Stimulated activated CD4-positive, alpha-beta T cell treated with anti-CD3 and anti-CD28 coated beads, Interleukin-4, amount 100 ng/mL, for 1 hour (primary cell): Measurements from ENCODE around the gene PPP1R3G.
"Not testable (repeated sequence)": the region's sequence is repeated elsewhere in the genome, so short reads cannot be mapped to it uniquely, and the experiment has no call there.

ENCODE experiments used
- DNase-seq: peaks from one replicate; pipeline ENCODE4 v3.0.0-alpha.2; 2020

The PPP1R3G gene

GRCh38 chr6:5096482-5096881 lies 11.3 kb downstream of the PPP1R3G start:
- no peak for DNase-seq

- DNase-seq: no peak
Measured at GRCh38 chr6:5098501-5099270, 13.5 kb downstream of the PPP1R3G start.

GRCh38 chr6:5099537-5099936 lies 14.4 kb downstream of the PPP1R3G start:
- DNase-seq: no peak

- DNase-seq: no peak
Measured at GRCh38 chr6:5100806-5101205, 15.7 kb downstream of the PPP1R3G start.

GRCh38 chr6:5102267-5102970 lies 17.3 kb downstream of the PPP1R3G start:
- DNase-seq: no peak

DNA sequence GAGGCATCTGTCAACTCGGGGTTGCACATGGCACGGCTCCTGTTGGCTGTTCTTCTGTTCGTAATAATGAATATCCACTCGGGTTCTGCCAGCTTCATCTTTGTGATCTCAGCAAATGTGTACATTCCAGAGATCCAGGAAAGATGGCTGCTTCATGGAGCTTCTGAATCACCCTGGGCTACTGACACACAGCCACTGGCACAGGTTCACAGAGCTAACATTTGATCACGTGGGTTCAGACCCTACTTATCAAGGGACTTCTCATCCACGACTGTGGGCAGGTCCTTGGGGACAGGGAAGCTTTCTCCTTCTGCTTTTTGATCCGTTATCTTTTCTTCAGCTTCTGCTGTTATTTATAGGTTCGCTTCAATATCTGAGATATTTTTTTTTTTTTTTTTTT lies 18.1 kb downstream of the PPP1R3G start:
- DNase-seq: no peak

GRCh38 chr6:5104667-5105066 lies 19.5 kb downstream of the PPP1R3G start:
- DNase-seq: no peak

DNA sequence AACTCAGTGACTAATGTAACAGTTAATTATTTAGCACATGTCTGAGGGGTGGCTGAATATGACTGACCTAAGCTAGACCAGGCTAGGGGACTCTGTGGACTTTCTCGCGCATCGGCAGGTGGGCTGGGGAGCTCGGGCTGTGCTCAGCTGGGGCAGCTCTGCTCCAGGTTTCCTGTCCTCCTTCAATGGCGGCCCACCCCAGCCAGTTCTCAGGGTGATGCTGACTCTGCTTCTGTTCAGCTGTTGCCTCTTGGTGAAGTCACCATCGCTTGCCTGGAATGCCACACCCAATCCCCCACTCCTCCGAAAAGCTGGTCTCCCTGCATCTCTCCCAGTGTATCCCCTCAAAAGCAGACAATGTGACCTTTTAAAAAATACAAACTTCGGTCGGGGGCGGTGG lies 20.0 kb downstream of the PPP1R3G start:
- no peak for DNase-seq

- DNase-seq: no peak
Measured at GRCh38 chr6:5107341-5107740, 22.2 kb downstream of the PPP1R3G start.

GRCh38 chr6:5108068-5108467 lies 22.9 kb downstream of the PPP1R3G start:
- DNase-seq: no peak

DNA sequence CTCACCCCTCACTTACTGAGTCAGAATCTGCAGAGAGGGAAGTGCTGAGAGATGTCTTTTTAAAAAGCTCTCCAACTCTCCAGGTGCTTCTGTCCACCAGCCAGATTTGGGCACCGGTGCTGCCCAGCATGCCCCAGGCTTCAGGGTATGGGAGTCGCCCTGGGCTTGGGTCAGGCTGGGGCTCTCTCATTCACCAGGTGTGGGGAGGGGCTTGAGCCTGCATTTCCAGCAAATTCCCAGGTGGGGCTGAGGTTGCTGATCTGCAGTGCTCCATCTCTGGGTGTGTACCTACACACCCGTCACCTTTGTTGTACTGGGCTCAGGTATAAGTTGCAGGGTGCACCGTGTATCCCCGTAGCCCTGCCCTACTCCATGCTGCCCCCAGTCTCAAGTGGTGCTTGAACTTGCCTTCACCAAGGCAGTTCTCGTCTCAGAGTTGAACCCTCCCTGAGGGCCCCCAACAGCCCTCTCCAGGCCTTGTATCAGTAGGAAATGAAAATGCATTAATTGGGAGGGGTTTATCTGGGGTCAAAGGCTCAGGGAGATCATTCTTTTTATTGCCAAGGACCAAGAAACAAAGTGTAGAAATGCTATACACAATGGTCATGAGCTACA lies 23.5 kb downstream of the PPP1R3G start:
- no peak for DNase-seq

DNA sequence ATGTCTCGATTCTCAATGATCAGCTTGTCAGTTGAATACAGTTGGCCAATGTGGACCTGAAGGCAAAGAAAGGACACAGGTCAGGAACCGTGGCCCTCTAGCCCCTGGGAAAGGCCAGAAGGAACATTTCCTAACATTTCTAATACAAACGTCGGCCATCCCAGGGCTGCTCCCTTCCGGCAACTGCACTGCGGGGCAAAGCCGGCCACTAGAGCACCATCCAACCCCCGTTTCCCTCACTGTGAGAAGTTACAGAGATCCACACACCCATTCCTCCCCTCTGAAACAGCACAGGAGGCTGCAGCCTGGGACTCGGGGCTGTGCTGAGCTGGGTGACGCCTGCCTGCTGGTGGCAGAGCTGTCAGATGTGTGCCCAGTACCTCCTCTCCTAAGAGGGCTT lies 24.3 kb downstream of the PPP1R3G start:
- no peak for DNase-seq

DNA sequence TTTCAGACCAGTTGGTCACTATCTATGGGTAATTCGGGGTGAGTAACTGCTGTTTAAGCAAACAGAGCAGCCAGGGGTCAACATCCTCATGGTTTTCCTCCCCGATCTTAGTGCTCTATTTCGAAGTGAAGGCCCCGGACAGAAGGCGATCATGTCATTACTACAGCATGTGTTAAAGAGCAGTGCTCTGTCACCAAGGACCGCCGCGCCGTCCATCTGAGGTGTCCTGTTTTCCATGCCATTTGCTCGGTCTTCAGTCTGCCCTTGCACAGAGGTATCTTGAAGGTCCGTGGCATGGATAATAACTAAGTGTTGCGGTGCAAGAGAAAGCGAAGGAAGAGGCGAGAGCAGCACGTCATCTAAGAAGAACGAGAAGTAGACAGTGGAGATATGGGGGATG lies 25.1 kb downstream of the PPP1R3G start:
- DNase-seq: no peak

- DNase-seq: no peak
Measured at GRCh38 chr6:5111626-5112025, 26.5 kb downstream of the PPP1R3G start.

DNA sequence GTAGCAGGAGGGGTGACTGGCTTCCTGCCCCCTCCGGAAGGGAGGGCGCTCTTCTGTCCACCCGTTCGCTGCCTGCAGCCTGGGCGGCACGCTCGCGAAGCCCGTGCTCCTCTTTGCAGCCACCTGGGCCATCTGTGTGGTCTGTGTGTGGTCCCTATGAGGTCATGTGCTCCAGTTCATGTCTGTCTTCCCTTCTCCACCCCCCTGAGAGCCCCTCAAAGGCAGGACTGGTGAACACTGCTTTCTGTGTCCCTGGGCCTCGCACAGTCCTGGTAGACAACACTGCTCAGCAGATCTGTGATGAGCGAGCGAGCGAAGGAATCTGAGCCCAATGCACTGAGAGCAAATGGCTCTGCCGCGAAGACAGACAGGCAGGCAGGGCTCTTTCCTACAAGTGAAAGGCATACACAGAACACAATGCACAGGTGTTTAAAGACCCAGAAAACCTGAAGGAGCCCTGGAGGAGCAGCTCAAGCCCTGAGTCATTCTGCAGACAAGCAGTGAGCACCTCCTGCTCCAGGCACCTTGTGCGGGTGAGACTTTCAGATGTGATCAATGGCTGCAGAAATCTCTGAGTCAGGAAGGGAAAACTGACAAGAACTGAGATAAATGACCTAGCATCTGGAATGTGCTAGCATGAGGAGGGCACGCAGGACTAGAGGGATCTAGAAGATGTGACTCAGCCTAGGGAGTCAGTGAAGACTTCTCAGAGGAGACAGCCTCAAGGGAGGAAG lies 27.1 kb downstream of the PPP1R3G start:
- no peak for DNase-seq

- no peak for DNase-seq
Measured at GRCh38 chr6:5113096-5113495, 28.0 kb downstream of the PPP1R3G start.

DNA sequence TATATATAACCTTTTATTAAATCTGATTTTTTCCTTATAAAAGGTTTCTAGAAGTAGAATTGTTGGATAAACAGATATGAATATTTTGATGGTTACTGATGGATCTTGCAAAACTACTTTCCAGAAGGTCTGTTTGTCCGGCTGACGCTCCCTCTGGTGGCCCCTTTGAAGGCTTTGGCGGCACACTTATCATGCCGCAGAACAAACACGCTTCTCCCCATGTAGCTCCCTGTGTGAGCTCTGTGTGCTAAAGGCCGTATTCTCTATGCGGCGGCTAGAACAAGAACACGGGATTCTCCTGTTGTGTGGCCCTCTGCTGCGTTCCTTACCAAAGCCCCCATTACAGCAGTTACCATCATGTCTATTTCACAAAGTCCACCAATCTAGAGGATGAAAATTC lies 30.0 kb downstream of the PPP1R3G start:
- DNase-seq: no peak

- no peak for DNase-seq
Measured at GRCh38 chr6:5116243-5116991, 31.3 kb downstream of the PPP1R3G start.

DNA sequence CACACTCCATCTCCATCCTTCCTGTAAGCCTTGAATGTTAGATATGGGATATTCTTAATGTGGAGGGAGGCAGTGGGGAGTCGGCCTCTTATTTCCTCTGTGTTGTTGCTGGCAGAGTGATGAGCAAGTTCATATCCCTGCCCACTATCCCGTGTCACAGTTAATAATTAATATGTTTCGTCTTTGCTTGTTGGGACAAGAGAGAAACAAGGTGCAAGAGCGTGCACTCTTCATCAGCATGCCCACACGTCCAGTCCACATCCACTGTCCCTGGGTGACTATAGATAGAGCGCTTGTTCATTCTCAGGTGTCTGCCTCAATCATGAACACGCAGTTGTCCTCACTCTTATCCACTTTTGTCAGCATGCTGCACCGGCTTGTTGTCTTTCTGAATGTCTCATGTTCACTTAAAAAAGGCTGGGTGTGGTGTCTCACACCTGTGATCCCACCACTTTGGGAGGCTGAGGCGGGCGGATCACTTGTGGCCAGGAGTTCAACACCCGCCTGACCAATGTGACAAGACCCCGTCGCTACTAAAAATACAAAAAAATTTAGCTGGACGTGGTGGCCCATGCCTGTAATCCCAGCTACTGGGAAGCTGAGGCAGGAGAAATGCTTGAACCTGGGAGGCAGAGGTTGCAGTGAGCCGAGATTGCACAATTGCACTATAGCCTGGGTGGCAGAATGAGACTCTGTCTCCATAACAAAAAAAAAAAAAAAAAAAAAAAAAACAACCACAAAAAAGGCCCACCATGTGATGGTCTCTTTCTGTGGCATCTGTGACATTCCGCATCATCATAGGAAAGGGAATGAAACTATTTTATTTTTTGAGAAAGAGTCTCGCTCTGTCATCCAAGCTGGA lies 34.2 kb downstream of the PPP1R3G start:
- no peak for DNase-seq

- DNase-seq: no peak
Measured at GRCh38 chr6:5120011-5120410, 34.9 kb downstream of the PPP1R3G start.

- not testable (repeated sequence) for DNase-seq
Measured at GRCh38 chr6:5120543-5120942, 35.4 kb downstream of the PPP1R3G start.

DNA sequence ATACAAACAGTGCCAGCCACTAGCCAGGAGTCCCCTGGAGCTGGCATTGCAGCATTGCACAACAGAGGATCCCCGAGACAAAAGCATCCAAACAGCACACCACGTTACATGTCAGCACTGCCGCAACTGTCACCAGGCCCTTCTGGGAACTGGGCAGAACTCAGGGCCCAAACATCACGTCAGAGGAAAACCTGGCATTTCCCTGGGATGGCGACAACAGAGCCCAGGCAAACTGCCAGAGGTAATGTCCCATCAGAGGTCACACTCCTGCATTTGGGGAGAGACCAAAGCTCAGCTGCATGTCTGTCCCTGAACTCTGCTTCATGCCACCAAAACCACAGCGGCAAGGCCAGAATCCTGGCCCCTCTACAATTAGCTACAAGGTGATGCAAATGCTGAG lies 36.3 kb downstream of the PPP1R3G start:
- no peak for DNase-seq
